WTC11 (cell line): ENCODE results near the gene BTBD1. TPM values are rescaled to one million over a fixed set of nuclear protein-coding genes. Genes with fewer than 3 reads are reported as not detected.
A peak's percentile ranks its signal among the peaks of the same experiment; 100 is the strongest.

Experiments used
- ATAC-seq: fragments of 200-7000 bp; cut with Tn5 transposase; 2 replicates; pipeline ENCODE4 v1.10.0; 2021; ENCODE audit warnings: mild to moderate bottlenecking, moderate library complexity
- CTCF ChIA-PET: fragments of 300-600 bp; sonication (Branson Sonifier 250); formaldehyde crosslinking; loops from one replicate; lab custom pipeline; 2021; ENCODE audit warnings: antibody characterized with exemption; lab: Charles Lee
- POLR2A ChIA-PET: fragments of 350-600 bp; sonication (Branson Sonifier 250); formaldehyde crosslinking; loops from one replicate; lab custom pipeline; 2021; ENCODE audit warnings: antibody characterized with exemption; lab: Charles Lee
- DNase-seq: peaks from one replicate; pipeline ENCODE4 v3.0.0; 2021; ENCODE audit warnings: low spot score
- H3K27ac Mint-ChIP-seq: 2 replicates; pipeline ENCODE4 v1.8.0; 2021; ENCODE audit warnings: mixed read lengths
- H3K27me3 Mint-ChIP-seq: 2 replicates; pipeline ENCODE4 v1.8.0; 2021; ENCODE audit warnings: low read depth, mild to moderate bottlenecking, moderate library complexity, mixed read lengths
- H3K36me3 Mint-ChIP-seq: 2 replicates; pipeline ENCODE4 v1.8.0; 2021; ENCODE audit warnings: mixed read lengths
- H3K4me1 Mint-ChIP-seq: 2 replicates; pipeline ENCODE4 v1.8.0; 2022; ENCODE audit warnings: mixed read lengths
- H3K4me3 Mint-ChIP-seq: 2 replicates; pipeline ENCODE4 v1.8.0; 2021; ENCODE audit warnings: mild to moderate bottlenecking, moderate library complexity, mixed read lengths
- H3K9me3 Mint-ChIP-seq: 2 replicates; pipeline ENCODE4 v1.8.0; 2021; ENCODE audit warnings: mixed read lengths
- AFF4 ChIP-seq: sonication (generic); formaldehyde crosslinking; IDR thresholded peaks from 2 replicates; pipeline ENCODE4 v1.8.1; 2023; ENCODE audit warnings: mild to moderate bottlenecking, missing genetic modification reagents, borderline replicate concordance
- ATF2 ChIP-seq: sonication (generic); formaldehyde crosslinking; IDR thresholded peaks from 2 replicates; pipeline ENCODE4 v1.8.1; 2022; ENCODE audit warnings: low read depth, missing genetic modification reagents, borderline replicate concordance
- ATF3 ChIP-seq: sonication (generic); formaldehyde crosslinking; conservative IDR thresholded peaks from 2 replicates; pipeline ENCODE4 v1.8.1; 2022; ENCODE audit warnings: mild to moderate bottlenecking, missing genetic modification reagents
- CTCF ChIP-seq: fragments of 200-600 bp; IDR thresholded peaks from 2 replicates; pipeline ENCODE4 v1.8.0; 2022; ENCODE audit warnings: antibody characterized with exemption
- E2F1 ChIP-seq: sonication (generic); formaldehyde crosslinking; IDR thresholded peaks from 2 replicates; pipeline ENCODE4 v1.8.0; 2022; ENCODE audit warnings: mild to moderate bottlenecking, missing genetic modification reagents
- E2F5 ChIP-seq: sonication (generic); formaldehyde crosslinking; IDR thresholded peaks from 2 replicates; pipeline ENCODE4 v1.8.1; 2022; ENCODE audit warnings: mild to moderate bottlenecking, moderate library complexity, missing genetic modification reagents
- FOXP1 ChIP-seq: sonication (generic); formaldehyde crosslinking; IDR thresholded peaks from 2 replicates; pipeline ENCODE4 v1.8.0; 2022; ENCODE audit warnings: missing genetic modification reagents, mild to moderate bottlenecking, moderate library complexity, borderline replicate concordance
- FOXP4 ChIP-seq: sonication (generic); formaldehyde crosslinking; IDR thresholded peaks from 2 replicates; pipeline ENCODE4 v1.8.0; 2022; ENCODE audit warnings: mild to moderate bottlenecking, missing genetic modification reagents
- JUN ChIP-seq: sonication (generic); formaldehyde crosslinking; IDR thresholded peaks from 2 replicates; pipeline ENCODE4 v1.8.0; 2023; ENCODE audit warnings: mild to moderate bottlenecking, missing genetic modification reagents
- MAX ChIP-seq: sonication (generic); formaldehyde crosslinking; IDR thresholded peaks from 2 replicates; pipeline ENCODE4 v1.8.0; 2022; ENCODE audit warnings: mild to moderate bottlenecking, missing genetic modification reagents
- NR2C2 ChIP-seq: sonication (generic); formaldehyde crosslinking; IDR thresholded peaks from 2 replicates; pipeline ENCODE4 v1.8.0; 2022; ENCODE audit warnings: mild to moderate bottlenecking, missing genetic modification reagents
- RELA ChIP-seq: sonication (generic); formaldehyde crosslinking; IDR thresholded peaks from 2 replicates; pipeline ENCODE4 v1.8.1; 2022; ENCODE audit warnings: missing genetic modification reagents, mild to moderate bottlenecking, borderline replicate concordance
- RORB ChIP-seq: fragments of 250-450 bp; sonication (Bioruptor Pico); IDR thresholded peaks from 2 replicates; pipeline ENCODE4 v1.9.0; 2021; ENCODE audit warnings: mild to moderate bottlenecking
- SMAD4 ChIP-seq: sonication (generic); formaldehyde crosslinking; IDR thresholded peaks from 2 replicates; pipeline ENCODE4 v1.8.0; 2022; ENCODE audit warnings: mild to moderate bottlenecking, missing genetic modification reagents
- ZNF138 ChIP-seq: sonication (generic); formaldehyde crosslinking; conservative IDR thresholded peaks from 2 replicates; pipeline ENCODE4 v1.8.1; 2022; ENCODE audit warnings: mild to moderate bottlenecking, moderate library complexity, missing genetic modification reagents
- ZNF281 ChIP-seq: sonication (generic); formaldehyde crosslinking; IDR thresholded peaks from 2 replicates; pipeline ENCODE4 v1.8.0; 2023; ENCODE audit warnings: mild to moderate bottlenecking, missing genetic modification reagents
- ZSCAN18 ChIP-seq: fragments of 250-450 bp; sonication (Bioruptor Pico); IDR thresholded peaks from 2 replicates; pipeline ENCODE4 v2.1.2; 2022; ENCODE audit warnings: mild to moderate bottlenecking, moderate library complexity
- total RNA-seq: library from RNA; stranded (reverse); gene quantifications from 3 replicates; pipeline ENCODE4 v1.2.3, GENCODE V29; 2021

The BTBD1 gene
- total RNA-seq, 1 experiment from 2014 or later: 39.6 TPM

- TF ChIP-seq CTCF: no peak
- no peak for TF ChIP-seq FOXP1
- TF ChIP-seq RELA (CRISPR knock-in tag): no peak
Measured at GRCh38 chr15:83012076-83012426, 55.0 kb downstream of the BTBD1 start (continued).

GRCh38 chr15:83011271-83012075 is 55.6 kb downstream of the BTBD1 start, which contains the start of gene C15orf40:
Gene C15orf40 (minus strand): TSS chr15:83011639. CDS start chr15:83011607, 32 bp downstream.
- Mint-ChIP-seq H3K27me3 (no peaks in the 10 kb centered on the region; the same call in 1 of the 2 replicates), H3K4me3 (peak within 1 kb of the TSS; percentile 98), H3K27ac (peak within 1 kb of the TSS; percentile 89), H3K4me1 (peaks cover 34% of the 10 kb centered on the region), H3K9me3 (peaks cover 12% of the 10 kb centered on the region), H3K36me3 (peaks cover 23% of the 10 kb centered on the region)
- peak; percentile 91 for ATAC-seq
- DNase-seq: peak; percentile 89
- ChIA-PET POLR2A (interaction anchor here (0.6 to 1.4 kb wide), 4 partner anchors 55 to 261 kb away, joined by 3 to 4 read pairs (median 4); partner anchors contain the start of genes BTBD1 and HDGFL3), CTCF (interaction anchor here (0.5 to 1.8 kb wide), 28 partner anchors 9 to 481 kb away, joined by 3 to 19 read pairs (median 3); partner anchors contain the start of genes BNC1, BTBD1 and RAMAC)
- peak; percentile 68; the same call in 1 of the 2 replicates for TF ChIP-seq E2F5 (CRISPR knock-in tag)
- peak; percentile 91; the same call in 1 of the 2 replicates for TF ChIP-seq AFF4 (CRISPR knock-in tag)
- TF ChIP-seq FOXP4 (CRISPR knock-in tag): peak; percentile 91
- TF ChIP-seq SMAD4 (CRISPR knock-in tag): no peak
- no peak for TF ChIP-seq ATF3
- TF ChIP-seq NR2C2 (CRISPR knock-in tag): 0 out of 2 replicates have a peak, but pooled peaks have one; percentile 42
- TF ChIP-seq JUN (CRISPR knock-in tag): no peak
- TF ChIP-seq ZNF281 (CRISPR knock-in tag): peak; percentile 55; the same call in 1 of the 2 replicates
- TF ChIP-seq MAX (CRISPR knock-in tag): peak; percentile 96
- no peak for TF ChIP-seq ZSCAN18
- 0 out of 2 replicates have a peak, but pooled peaks have one; percentile 48 for TF ChIP-seq E2F1 (CRISPR knock-in tag)
- no peak for TF ChIP-seq ZNF138
- no peak for TF ChIP-seq ATF2 (CRISPR knock-in tag)
- no peak for TF ChIP-seq RORB
